PC-9 (cell line): Measurements from ENCODE around the gene RPL7A. TPM values are rescaled to one million over a fixed set of nuclear protein-coding genes. Genes with fewer than 3 reads are reported as not detected.

Experiments used
- BruUV-seq: library from RNA; stranded (reverse); fragments of 400-500 nt; replicated peaks from 2 replicates; lab custom pipeline; 2021; lab: Mats Ljungman, UMichigan
- CTCF ChIA-PET: fragments of 300-600 bp; sonication (Branson Sonifier 250); formaldehyde crosslinking; loops from one replicate; lab custom pipeline; 2022; ENCODE audit warnings: antibody characterized with exemption; lab: Charles Lee
- POLR2A ChIA-PET: fragments of 300-600 bp; sonication (Branson Sonifier 250); formaldehyde crosslinking; loops from one replicate; lab custom pipeline; 2022; ENCODE audit warnings: antibody characterized with exemption; ENCODE audit not compliant: unreplicated experiment; lab: Charles Lee
- DNase-seq, 2 experiments: peaks; one replicate each; pipeline versions ENCODE4 v3.0.0 to v3.0.0-alpha.2; 2015 to 2022; ENCODE audit warnings: mixed read lengths in 1 of 2
- H2AFZ ChIP-seq: fragments of 200-600 bp; sonication (generic); 2 replicates; pipeline ENCODE4 v1.8.1; 2017; ENCODE audit warnings: antibody characterized with exemption
- H3F3A ChIP-seq: fragments of 200-600 bp; sonication (generic); 2 replicates; pipeline ENCODE4 v1.8.1; 2017; ENCODE audit warnings: antibody characterized with exemption, mild to moderate bottlenecking, low read depth; ENCODE audit not compliant: insufficient read depth
- H3K27ac ChIP-seq: fragments of 200-600 bp; sonication (generic); 2 replicates; pipeline ENCODE4 v1.6.1; 2016; ENCODE audit warnings: mixed run types
- H3K27me3 ChIP-seq: fragments of 200-600 bp; sonication (generic); 2 replicates; pipeline ENCODE4 v1.6.1; 2016; ENCODE audit warnings: low read depth, mixed run types; ENCODE audit not compliant: insufficient read depth
- H3K36me3 ChIP-seq: fragments of 200-600 bp; sonication (generic); 2 replicates; pipeline ENCODE4 v1.6.1; 2016; ENCODE audit warnings: low read depth, mixed run types
- H3K4me1 ChIP-seq: fragments of 200-600 bp; sonication (generic); replicated peaks from 2 replicates; pipeline ENCODE4 v1.6.1; 2016; ENCODE audit warnings: mixed run types; ENCODE audit not compliant: insufficient read depth
- H3K4me2 ChIP-seq: fragments of 200-600 bp; sonication (generic); 2 replicates; pipeline ENCODE4 v1.6.1; 2017; ENCODE audit warnings: mixed run types
- H3K4me3 ChIP-seq: fragments of 200-600 bp; sonication (generic); 2 replicates; pipeline ENCODE4 v1.6.1; 2016; ENCODE audit warnings: mixed run types
- H3K79me2 ChIP-seq: fragments of 200-600 bp; sonication (generic); 2 replicates; pipeline ENCODE4 v1.6.1; 2017; ENCODE audit warnings: low read depth, mixed run types
- H3K9me2 ChIP-seq: fragments of 200-600 bp; sonication (generic); 2 replicates; pipeline ENCODE4 v1.8.1; 2017; ENCODE audit warnings: mild to moderate bottlenecking; ENCODE audit not compliant: insufficient read depth
- H3K9me3 ChIP-seq: fragments of 200-600 bp; sonication (generic); 2 replicates; pipeline ENCODE4 v1.8.1; 2016; ENCODE audit warnings: low read depth; ENCODE audit not compliant: insufficient read depth
- H4K20me1 ChIP-seq: fragments of 200-600 bp; sonication (generic); 2 replicates; pipeline ENCODE4 v1.8.1; 2017; ENCODE audit not compliant: insufficient read depth
- CTCF ChIP-seq: fragments of 200-600 bp; sonication (generic); conservative IDR thresholded peaks from 2 replicates; pipeline ENCODE4 v1.6.1; 2017; ENCODE audit warnings: mixed run types, antibody characterized with exemption, mild to moderate bottlenecking, moderate library complexity
- EZH2 ChIP-seq: fragments of 200-600 bp; sonication (generic); IDR thresholded peaks from 2 replicates; pipeline ENCODE4 v1.8.0; 2017; ENCODE audit warnings: antibody characterized with exemption, low read depth
- intact Hi-C: fragments of 100-400 bp; cut with micrococcal nuclease; formaldehyde crosslinking; loops from one replicate; pipeline ENCODE4 v1.10.0; 2022; ENCODE audit not compliant: unreplicated experiment
- total RNA-seq: library from RNA; stranded (reverse); gene quantifications from 2 replicates; pipeline ENCODE4 v1.2.3, GENCODE V29; 2021

The RPL7A gene
- total RNA-seq, 1 experiment from 2014 or later = 2,381 TPM

GRCh38 chr9:133344071-133344470 lies 3.9 kb upstream of the RPL7A start:
- no peak overlapping the region for H3K4me3 ChIP-seq
- intact Hi-C loops = no loop called here
- peaks cover 7% of the 10 kb centered on the region for H3K36me3 ChIP-seq
- H3K4me2 ChIP-seq = no peak overlapping the region
- no TSS peak for BruUV-seq
- no peak overlapping the region for H2AFZ ChIP-seq
- ChIA-PET CTCF (no interaction called here), POLR2A (interaction anchor here (0.5 kb wide), 1 partner anchor 8 kb away, joined by 3 read pairs; no protein-coding TSS in a partner anchor)
- H3F3A ChIP-seq = peaks cover 11% of the 10 kb centered on the region
- H3K4me1 ChIP-seq = peaks cover 6% of the 10 kb centered on the region; the same call in 1 of the 2 replicates
- no peak overlapping the region for H3K27ac ChIP-seq
- no peaks in the 10 kb centered on the region for H3K9me2 ChIP-seq
- peaks cover 15% of the 10 kb centered on the region for H4K20me1 ChIP-seq
- H3K27me3 ChIP-seq = no peaks in the 10 kb centered on the region
- H3K79me2 ChIP-seq = peaks cover 38% of the 10 kb centered on the region
- TF ChIP-seq CTCF (no peak), EZH2 (no peak)
- no peak for DNase-seq
- no peaks in the 10 kb centered on the region for H3K9me3 ChIP-seq

- Histone ChIP-seq H3K4me2 (no peak overlapping the region), H3F3A (peaks cover 20% of the 10 kb centered on the region), H3K4me3 (no peak overlapping the region), H2AFZ (no peak overlapping the region), H3K9me3 (no peaks in the 10 kb centered on the region), H3K79me2 (peaks cover 47% of the 10 kb centered on the region), H3K36me3 (peaks cover 16% of the 10 kb centered on the region), H3K27me3 (no peaks in the 10 kb centered on the region), H4K20me1 (peaks cover 24% of the 10 kb centered on the region), H3K9me2 (no peaks in the 10 kb centered on the region), H3K27ac (no peak overlapping the region), H3K4me1 (peaks cover 15% of the 10 kb centered on the region)
- no peak for TF ChIP-seq CTCF
- TF ChIP-seq EZH2 = no peak
- BruUV-seq = no TSS peak
- no peak for DNase-seq
- intact Hi-C loops = no loop called here
- CTCF ChIA-PET = no interaction called here
- POLR2A ChIA-PET = no interaction called here
Observed at GRCh38 chr9:133344979-133345378, 3.0 kb upstream of the RPL7A start.

GRCh38 chr9:133345596-133345995 lies 2.4 kb upstream of the RPL7A start:
- no peaks in the 10 kb centered on the region for H3K9me3 ChIP-seq
- BruUV-seq = no TSS peak
- TF ChIP-seq EZH2 = no peak
- no peak for TF ChIP-seq CTCF
- DNase-seq = no peak
- H3K79me2 ChIP-seq = peaks cover 53% of the 10 kb centered on the region
- no peaks in the 10 kb centered on the region for H3K9me2 ChIP-seq
- no peaks in the 10 kb centered on the region for H3K27me3 ChIP-seq
- peaks cover 30% of the 10 kb centered on the region for H4K20me1 ChIP-seq
- H3K27ac ChIP-seq = no peak overlapping the region
- ChIA-PET CTCF (no interaction called here), POLR2A (no interaction called here)
- peaks cover 26% of the 10 kb centered on the region for H3F3A ChIP-seq
- H3K4me2 ChIP-seq = no peak overlapping the region
- intact Hi-C loops = no loop called here
- peaks cover 17% of the 10 kb centered on the region for H3K4me1 ChIP-seq
- H3K4me3 ChIP-seq = no peak overlapping the region
- H2AFZ ChIP-seq = no peak overlapping the region
- peaks cover 23% of the 10 kb centered on the region for H3K36me3 ChIP-seq
